SIG-M5 treated with dmso at 0.1 percent for 504 hours (cell line): ENCODE measurements around the gene ASB1.
"Not testable (repeated sequence)": the region's sequence is repeated elsewhere in the genome, so short reads cannot be mapped to it uniquely, and the experiment has no call there.

Experiments
- DNase-seq: peaks from one replicate; lab custom pipeline; 2025; ENCODE audit not compliant: unreplicated experiment; lab: John Stamatoyannopoulos, UW

The ASB1 gene

DNA sequence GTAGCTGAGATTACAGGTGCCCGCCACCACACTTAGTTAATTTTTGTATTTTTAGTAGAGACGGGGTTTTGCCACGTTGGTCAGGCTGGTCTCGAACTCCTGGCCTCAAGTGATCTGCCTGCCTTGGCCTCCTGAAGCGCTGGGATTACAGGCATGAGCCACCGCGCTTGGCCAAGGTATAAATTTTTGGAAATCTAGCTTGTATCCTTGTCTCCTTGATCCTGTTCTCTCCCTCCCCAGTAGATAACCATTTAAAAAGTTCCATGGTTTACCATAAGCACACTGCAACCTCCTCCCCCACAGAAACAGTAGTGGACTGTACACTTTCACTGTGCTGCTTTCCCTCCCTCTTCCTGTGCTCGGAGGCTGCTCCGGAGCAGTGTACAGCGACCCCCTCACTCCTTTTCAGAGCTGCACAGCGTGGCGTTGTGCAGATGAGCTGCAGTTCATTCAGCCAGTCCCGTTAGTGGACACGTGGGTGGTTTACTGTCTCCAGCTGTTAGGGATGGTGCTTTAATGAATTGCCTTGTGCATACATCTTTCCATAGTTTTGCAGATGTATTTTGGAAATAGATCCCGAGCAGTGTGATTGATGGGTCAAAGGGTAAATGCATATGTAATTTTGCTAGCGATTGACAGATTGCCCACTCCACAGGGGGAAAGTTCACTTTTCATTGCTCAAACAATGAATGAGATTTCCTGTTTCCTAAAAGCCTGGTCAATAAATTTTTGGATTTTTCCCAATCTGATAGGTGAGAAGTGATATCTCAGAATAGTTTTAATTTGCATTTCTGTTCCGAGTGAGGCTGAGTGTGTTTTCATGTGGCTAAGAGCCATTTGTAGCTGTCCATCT lies 14.8 kb downstream of the ASB1 start:
- no peak for DNase-seq

DNA sequence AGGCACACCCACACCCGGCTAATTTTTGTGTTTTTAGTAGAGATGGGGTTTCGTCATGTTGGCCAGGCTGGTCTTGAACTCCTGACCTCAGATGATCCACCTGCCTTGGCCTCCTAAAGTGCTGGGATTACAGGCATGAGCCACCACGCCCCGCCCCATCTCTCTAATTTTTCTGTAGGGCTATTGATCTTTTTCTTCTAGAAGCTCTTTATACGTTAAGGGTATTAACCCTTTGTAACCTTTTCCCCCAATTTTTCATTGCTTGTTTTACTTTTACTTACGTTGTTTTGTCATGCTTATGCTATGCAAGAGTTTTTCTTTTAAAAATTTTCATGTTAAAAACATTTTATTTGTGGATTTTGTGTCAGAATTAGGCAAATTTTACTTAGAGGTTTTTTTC lies 15.5 kb downstream of the ASB1 start:
- DNase-seq, result not testable (repeated sequence)

- no peak for DNase-seq
Observed at GRCh38 chr2:238444242-238444641, 17.5 kb downstream of the ASB1 start.

- DNase-seq, result no peak
Observed at GRCh38 chr2:238445409-238446190, 18.9 kb downstream of the ASB1 start.

GRCh38 chr2:238446371-238446770 lies 19.6 kb downstream of the ASB1 start:
- no peak for DNase-seq

GRCh38 chr2:238448031-238448955 lies 21.6 kb downstream of the ASB1 start:
- DNase-seq, result no peak

DNA sequence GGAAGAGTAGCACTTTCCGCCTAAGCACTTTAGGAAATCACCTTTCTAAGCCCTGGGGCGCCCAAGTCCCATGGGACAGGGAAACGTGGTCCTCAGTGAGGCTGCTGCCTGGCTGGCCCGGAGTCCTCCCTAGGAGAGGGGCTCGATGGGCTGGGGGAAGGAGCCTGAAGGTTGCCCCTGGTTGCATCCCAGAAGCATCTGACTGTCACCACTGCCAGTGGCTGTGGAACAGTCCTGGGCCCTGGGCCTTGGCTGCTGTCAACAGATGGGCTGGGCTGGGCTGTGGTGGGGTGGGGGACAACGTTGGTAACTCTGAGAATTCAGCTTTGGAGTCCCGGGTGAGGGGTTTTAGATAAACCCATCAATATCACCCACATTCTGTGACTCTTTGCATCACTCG lies 22.5 kb downstream of the ASB1 start:
- no peak for DNase-seq

GRCh38 chr2:238449909-238450417 lies 23.2 kb downstream of the ASB1 start:
- peak; percentile 66 for DNase-seq

DNA sequence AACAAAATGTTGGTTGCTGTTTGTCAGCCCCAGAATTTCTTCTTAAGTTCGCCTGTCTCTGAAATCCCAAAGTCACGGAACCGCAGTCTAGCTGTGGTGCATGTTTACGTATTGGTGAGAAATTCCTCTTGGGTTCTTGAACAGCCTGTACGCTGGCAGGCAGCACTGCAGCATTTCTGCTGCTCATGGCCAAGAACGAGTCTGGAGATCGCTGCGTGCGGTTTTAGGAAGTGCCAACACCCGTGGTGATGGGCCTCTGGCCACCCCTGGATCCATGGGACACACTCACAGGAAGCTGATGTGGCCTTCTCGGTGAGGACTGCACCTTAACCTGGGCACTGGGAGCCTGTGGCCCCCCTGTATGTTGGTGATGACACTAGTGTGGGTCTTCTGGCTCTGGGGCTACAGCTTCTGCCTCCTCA lies 23.7 kb downstream of the ASB1 start:
- no peak for DNase-seq

- DNase-seq, result no peak
Observed at GRCh38 chr2:238453842-238454241, 27.1 kb downstream of the ASB1 start.

DNA sequence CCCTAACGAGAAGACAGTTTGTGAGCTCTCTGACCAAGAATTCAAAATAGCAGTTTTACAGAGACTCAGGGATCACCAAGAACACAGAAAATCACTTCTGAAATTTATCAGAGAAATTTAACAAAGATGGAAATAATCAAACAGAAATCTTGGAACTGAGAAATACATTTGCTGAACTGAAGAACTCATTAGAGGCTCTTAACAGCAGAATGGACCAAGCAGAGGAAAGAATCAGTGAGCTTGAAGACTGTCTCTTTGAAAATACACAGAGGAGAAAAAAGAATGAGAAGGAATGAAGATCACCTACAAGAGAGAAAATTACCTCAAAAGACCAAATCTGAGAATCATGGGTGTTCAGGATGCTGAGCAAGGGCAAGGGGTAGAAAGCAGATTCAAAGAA lies 29.7 kb downstream of the ASB1 start:
- no peak for DNase-seq

- DNase-seq, result no peak
Observed at GRCh38 chr2:238456970-238457926, 30.5 kb downstream of the ASB1 start.

DNA sequence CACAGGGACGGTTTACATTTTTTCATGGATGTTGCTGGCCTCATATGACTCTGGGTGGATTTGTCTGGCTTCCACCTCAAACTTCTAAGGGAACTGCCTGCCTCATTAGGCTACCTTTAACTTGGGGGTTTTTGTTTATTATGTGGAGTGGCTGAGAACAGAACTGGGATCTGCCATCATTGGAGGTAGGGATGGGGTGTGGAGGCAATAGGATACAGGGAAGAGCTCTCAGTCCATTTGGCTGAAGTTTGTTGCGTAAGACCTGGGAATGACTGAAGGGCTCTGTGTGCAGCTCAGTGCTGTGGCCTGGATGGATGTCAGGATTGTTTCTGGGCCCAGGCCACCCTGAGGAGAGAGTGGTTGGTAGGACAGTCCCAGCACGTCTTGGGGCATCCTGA lies 31.2 kb downstream of the ASB1 start:
- no peak for DNase-seq

GRCh38 chr2:238458651-238459050 lies 31.9 kb downstream of the ASB1 start:
- DNase-seq, result no peak

DNA sequence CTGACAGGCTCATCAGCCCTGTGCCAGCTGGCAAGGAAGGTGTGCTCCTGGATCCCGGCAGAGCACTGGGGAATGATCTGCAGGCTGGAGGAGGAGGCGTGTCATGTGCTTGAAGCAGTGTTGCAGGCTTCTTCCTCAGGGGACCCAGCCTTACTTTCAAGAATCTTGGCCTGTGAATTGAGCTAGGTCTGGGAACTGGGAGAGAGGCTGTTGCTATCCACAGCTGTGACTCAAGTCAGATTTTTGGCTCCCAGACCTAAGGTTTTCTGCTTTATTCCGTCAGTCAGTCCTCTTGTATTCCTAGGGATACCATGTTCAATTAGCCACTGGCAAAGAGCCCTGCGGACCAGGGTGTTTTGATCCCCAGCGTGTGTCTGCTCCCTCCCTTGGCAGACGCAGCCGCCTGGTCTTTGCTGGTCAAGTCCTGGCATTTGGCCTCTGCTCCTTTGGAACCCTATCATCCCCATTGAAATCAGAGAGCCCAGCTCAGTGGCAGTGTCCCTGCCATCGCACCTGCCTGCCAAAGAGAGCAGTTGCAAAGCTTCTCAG lies 32.4 kb downstream of the ASB1 start:
- no peak for DNase-seq

GRCh38 chr2:238461051-238461450 lies 34.3 kb downstream of the ASB1 start:
- DNase-seq, result no peak

DNA sequence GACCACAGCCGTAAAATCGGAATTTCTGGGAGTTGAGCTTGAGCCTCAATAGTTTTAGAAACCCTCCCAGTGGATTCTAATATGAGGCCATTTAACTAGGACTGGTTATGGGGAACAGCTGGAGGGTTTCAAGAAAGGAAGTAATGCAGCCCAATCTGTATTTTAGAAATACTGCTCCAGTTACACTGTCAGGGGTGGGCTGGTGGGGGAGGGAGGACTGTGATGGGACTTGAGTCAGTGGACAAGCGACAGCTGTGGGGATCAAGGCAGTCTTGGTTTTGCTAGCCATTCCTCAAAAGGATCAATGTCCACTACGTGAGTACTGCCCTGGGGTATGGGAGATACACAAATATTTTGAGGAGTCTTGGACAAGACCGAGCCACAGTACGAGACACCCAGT lies 34.8 kb downstream of the ASB1 start:
- no peak for DNase-seq

DNA sequence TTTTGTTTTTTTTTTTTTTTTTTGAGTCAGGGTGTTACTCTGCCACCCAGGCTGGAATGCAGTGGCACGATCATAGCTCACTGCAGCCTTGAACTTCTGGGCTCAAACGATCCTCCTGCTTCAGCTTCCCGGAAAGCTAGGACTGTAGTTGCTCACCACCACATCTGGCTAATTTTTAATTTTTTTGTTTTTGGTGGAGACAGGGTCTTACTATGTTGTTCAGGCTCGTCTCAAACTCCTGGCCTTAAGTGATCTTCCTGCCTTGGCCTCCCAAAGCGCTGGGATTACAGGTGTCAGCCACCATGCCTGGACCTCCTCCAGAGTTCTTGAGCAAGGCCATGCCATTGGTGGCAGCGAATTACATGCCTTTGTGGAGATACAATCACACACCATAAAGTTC lies 35.2 kb downstream of the ASB1 start:
- DNase-seq, result no peak

DNA sequence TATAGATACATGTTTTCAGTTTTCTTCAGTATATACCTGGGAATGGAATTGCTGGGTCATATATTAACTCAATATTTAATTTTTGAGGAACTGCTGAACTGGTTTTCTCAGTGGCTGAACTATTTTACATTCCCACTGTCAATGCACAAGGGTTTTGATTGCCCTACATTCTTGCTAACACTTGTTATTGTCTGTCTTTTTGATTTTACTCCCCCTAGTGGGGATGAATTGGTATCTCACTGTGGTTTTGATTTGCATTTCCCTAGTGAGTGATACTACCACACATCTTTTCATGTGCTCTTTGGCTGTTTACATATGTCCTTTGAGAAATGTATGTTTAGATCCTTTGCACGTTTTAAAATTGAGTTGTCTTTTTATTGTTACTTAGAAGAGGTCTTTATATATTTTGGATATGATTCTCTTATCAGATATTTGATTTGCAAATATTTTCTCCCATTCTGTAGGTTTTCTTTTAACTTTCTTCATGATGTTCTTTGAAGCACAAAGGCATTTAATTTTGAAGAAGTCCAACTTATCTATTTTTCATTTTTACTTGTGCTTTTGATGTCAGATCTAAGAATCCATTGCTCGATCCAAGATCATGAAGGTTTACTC lies 36.2 kb downstream of the ASB1 start:
- DNase-seq, result peak; percentile 57
